Activated naive CD4-positive, alpha-beta T cell treated with anti-CD3 and anti-CD28 coated beads for 36 hours (primary cell): Measurements from ENCODE around the gene MAP1LC3B. TPM values are rescaled to one million over a fixed set of nuclear protein-coding genes. Genes with fewer than 3 reads are reported as not detected.
"Not testable (repeated sequence)": the region's sequence is repeated elsewhere in the genome, so short reads cannot be mapped to it uniquely, and the experiment has no call there.

Source experiments
- CTCF ChIA-PET: fragments of 350-600 bp; sonication (Branson Sonifier 250); formaldehyde crosslinking; loops from one replicate; lab custom pipeline; 2021; ENCODE audit warnings: antibody characterized with exemption; lab: Charles Lee
- DNase-seq: peaks from one replicate; pipeline ENCODE4 v3.0.0-alpha.2; 2020
- H3K27ac Mint-ChIP-seq: one replicate; pipeline ENCODE4 v1.8.0; 2021; ENCODE audit warnings: mild to moderate bottlenecking, mixed read lengths
- H3K27me3 Mint-ChIP-seq: one replicate; pipeline ENCODE4 v1.8.0; 2021; ENCODE audit warnings: low read depth, mixed read lengths
- H3K36me3 Mint-ChIP-seq: one replicate; pipeline ENCODE4 v1.8.0; 2021; ENCODE audit warnings: low read depth, mixed read lengths
- H3K4me1 Mint-ChIP-seq: one replicate; pipeline ENCODE4 v1.8.0; 2021; ENCODE audit warnings: low read depth, mixed read lengths
- H3K4me3 Mint-ChIP-seq: one replicate; pipeline ENCODE4 v1.8.0; 2021; ENCODE audit warnings: mild to moderate bottlenecking, moderate library complexity, mixed read lengths
- H3K9me3 Mint-ChIP-seq: one replicate; pipeline ENCODE4 v1.8.0; 2021; ENCODE audit warnings: mixed read lengths
- intact Hi-C: fragments of 100-400 bp; cut with micrococcal nuclease; formaldehyde crosslinking; loops from one replicate; pipeline ENCODE4 v1.15.1; 2023
- total RNA-seq, 2 experiments: library from RNA; stranded (reverse); gene quantifications; one replicate each; pipeline ENCODE4 v1.2.3, GENCODE V29; 2021

Gene MAP1LC3B
- total RNA-seq, 2 experiments from 2014 or later = 61.8 to 62.5 TPM

GRCh38 chr16:87375426-87376135 lies 16.6 kb upstream of the MAP1LC3B start:
- Mint-ChIP-seq H3K36me3 (peaks cover 9% of the 10 kb centered on the region), H3K27ac (no peak overlapping the region), H3K4me1 (peaks cover 52% of the 10 kb centered on the region), H3K27me3 (no peaks in the 10 kb centered on the region), H3K4me3 (no peak overlapping the region), H3K9me3 (no peaks in the 10 kb centered on the region)
- no peak for DNase-seq
- intact Hi-C loops = no loop called here
- CTCF ChIA-PET = no interaction called here

DNA sequence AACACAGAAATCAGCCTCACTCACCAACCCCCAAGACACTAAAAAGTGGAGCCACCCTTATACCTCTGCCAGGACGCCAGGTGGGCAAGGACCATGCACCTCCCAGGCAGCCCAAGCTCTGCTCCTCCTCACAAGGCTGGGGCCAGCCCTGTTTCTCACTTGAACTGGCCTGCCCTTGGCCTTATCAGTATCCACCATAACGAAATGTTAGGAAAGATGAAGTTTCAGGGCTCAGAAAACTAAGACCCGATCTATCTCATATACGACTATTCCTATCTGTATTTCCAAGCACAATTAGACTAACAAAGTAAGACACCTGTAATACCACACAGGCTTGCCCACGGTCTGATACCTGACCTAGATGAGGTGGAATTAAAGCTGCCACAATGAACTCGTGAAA lies 15.5 kb upstream of the MAP1LC3B start:
- CTCF ChIA-PET = no interaction called here
- Mint-ChIP-seq H3K36me3 (peaks cover 14% of the 10 kb centered on the region), H3K9me3 (no peaks in the 10 kb centered on the region), H3K4me3 (no peak overlapping the region), H3K4me1 (peaks cover 56% of the 10 kb centered on the region), H3K27ac (no peak overlapping the region), H3K27me3 (no peaks in the 10 kb centered on the region)
- intact Hi-C loops = no loop called here
- no peak for DNase-seq

- Mint-ChIP-seq H3K4me1 (peaks cover 58% of the 10 kb centered on the region), H3K36me3 (peaks cover 16% of the 10 kb centered on the region)
- CTCF ChIA-PET = interaction anchor here (1.0 kb wide), 1 partner anchor 257 kb away, joined by 3 read pairs; no protein-coding TSS in a partner anchor
- H3K27me3 Mint-ChIP-seq, DNase-seq, H3K9me3 Mint-ChIP-seq, H3K4me3 Mint-ChIP-seq, intact Hi-C loops, H3K27ac Mint-ChIP-seq: not testable (repeated sequence)
Measured at GRCh38 chr16:87379312-87379752, 12.8 kb upstream of the MAP1LC3B start.

DNA sequence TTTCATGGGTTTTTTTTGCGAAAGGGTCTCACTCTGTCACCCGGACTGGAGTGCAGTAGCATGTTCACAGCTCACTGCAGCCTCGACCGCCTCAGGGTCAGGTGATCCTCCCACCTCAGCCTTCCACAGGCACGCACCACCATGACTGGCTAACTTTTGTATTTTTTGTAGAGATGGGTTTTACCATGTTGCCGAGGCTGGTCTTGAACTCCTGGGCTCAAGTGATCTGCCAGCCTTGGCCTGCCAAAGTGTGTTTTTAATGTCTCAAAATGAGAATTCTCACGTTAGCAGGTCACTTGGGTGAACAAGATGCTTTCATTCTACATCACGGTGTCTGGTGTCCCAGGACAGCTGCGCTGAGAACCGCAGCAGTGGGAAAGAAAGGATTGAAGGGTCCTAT lies 11.7 kb upstream of the MAP1LC3B start:
- Mint-ChIP-seq H3K4me1 (peaks cover 62% of the 10 kb centered on the region), H3K4me3 (peak overlapping the region; percentile 90), H3K9me3 (no peaks in the 10 kb centered on the region), H3K27ac (peak overlapping the region; percentile 90), H3K36me3 (peaks cover 16% of the 10 kb centered on the region), H3K27me3 (peaks cover 2% of the 10 kb centered on the region)
- no peak for DNase-seq
- CTCF ChIA-PET = no interaction called here
- intact Hi-C loops = no loop called here

DNA sequence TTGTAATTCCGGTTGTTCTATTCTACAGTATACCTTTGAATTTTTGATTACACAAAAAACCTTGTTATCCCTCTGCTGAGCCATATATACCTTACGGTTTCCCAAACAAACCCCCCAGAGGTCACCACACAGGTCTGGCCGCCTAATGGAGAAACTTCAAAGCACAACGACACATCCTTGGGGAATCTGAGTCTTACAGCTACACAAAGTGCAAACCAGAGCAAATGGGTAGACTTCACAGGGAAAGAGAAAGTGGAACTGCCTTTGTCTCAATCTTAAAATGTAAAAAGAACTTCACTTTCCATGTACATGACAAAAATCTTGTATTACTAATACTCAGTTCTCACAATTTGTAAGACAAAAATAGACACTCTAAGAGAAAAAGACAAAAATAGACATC lies 11.3 kb upstream of the MAP1LC3B start:
- Mint-ChIP-seq H3K4me3 (peak overlapping the region; percentile 90), H3K36me3 (peaks cover 16% of the 10 kb centered on the region), H3K27ac (peak overlapping the region; percentile 90), H3K4me1 (peaks cover 60% of the 10 kb centered on the region), H3K27me3 (peaks cover 2% of the 10 kb centered on the region), H3K9me3 (no peaks in the 10 kb centered on the region)
- intact Hi-C loops = no loop called here
- CTCF ChIA-PET = interaction anchor here (0.6 to 1.0 kb wide), 3 partner anchors 14 to 920 kb away, joined by 3 to 8 read pairs (median 3); no protein-coding TSS in a partner anchor
- DNase-seq = no peak

DNA sequence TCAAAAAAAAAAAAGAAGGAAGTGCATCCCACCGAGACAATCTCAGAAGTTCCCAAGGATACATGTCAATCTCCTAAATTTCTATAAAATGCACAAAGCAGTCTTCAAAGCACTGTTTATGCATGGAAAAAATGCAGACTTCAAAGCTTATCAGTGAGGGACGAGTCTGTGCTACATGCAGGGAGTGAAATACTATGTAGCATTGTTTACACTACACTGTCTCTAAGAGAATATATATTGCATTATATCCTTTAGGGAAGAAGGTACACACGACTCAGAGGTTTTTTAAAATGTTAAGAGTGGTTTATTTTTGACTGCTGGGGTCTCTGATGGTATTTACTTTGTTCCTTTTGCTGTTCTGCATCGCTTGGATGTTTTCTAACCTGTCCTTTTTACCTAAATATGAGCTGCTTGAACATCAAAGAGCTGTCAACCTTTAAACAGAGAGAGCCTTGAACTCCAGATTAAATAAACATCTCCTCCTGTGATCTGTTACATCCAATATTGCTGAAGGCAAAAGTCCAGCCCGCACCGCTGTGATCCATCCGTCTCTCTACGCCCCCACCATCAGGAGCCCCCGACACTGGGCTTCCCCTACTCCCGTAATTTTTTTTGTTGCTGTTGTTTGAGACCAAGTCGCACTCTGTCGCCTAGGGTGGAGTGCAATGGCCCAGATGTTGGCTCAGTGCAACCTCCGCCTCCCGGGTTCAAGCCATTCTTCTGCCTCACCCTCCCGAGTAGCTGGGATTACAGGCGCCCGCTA lies 9.9 kb upstream of the MAP1LC3B start:
- intact Hi-C loops = no loop called here

GRCh38 chr16:87383505-87384161 lies 8.5 kb upstream of the MAP1LC3B start, which contains the start of gene FBXO31:
TSS of gene FBXO31 (minus strand) at chr16:87383776. CDS start at chr16:87383744, 32 bp downstream.
- intact Hi-C loops = loop anchor here (1.0 kb wide), 2 partner anchors 9 to 66 kb away; partner anchors contain the start of genes C16orf95 and MAP1LC3B
- CTCF ChIA-PET = interaction anchor here (0.7 to 1.7 kb wide), 4 partner anchors 9 to 253 kb away, joined by 3 to 7 read pairs (median 4); no protein-coding TSS in a partner anchor

More for the DNA sequence above, 9.9 kb upstream of the MAP1LC3B start:
- no peaks in the 10 kb centered on the region for H3K9me3 Mint-ChIP-seq
- peak overlapping the region; percentile 81 for H3K27ac Mint-ChIP-seq
- peaks cover 2% of the 10 kb centered on the region for H3K27me3 Mint-ChIP-seq
- peaks cover 16% of the 10 kb centered on the region for H3K36me3 Mint-ChIP-seq
- CTCF ChIA-PET = interaction anchor here (0.6 to 0.7 kb wide), 2 partner anchors 11 to 22 kb away, joined by 3 read pairs; no protein-coding TSS in a partner anchor
- H3K4me1 Mint-ChIP-seq = peaks cover 56% of the 10 kb centered on the region
- H3K4me3 Mint-ChIP-seq = peak overlapping the region; percentile 90
- no peak for DNase-seq

GRCh38 chr16:87384162-87384874 lies 7.8 kb upstream of the MAP1LC3B start:
- DNase-seq = no peak
- Mint-ChIP-seq H3K4me3 (peak overlapping the region; percentile 87), H3K27ac (peak overlapping the region; percentile 93), H3K9me3 (no peaks in the 10 kb centered on the region), H3K27me3 (peaks cover 2% of the 10 kb centered on the region), H3K4me1 (peaks cover 61% of the 10 kb centered on the region), H3K36me3 (peaks cover 10% of the 10 kb centered on the region)
- intact Hi-C loops = no loop called here
- CTCF ChIA-PET = interaction anchor here (0.8 to 1.7 kb wide), 3 partner anchors 9 to 252 kb away, joined by 3 to 7 read pairs (median 4); no protein-coding TSS in a partner anchor

More at GRCh38 chr16:87383505-87384161, 8.5 kb upstream of the MAP1LC3B start, which contains the start of gene FBXO31:
- Mint-ChIP-seq H3K4me1 (peaks cover 62% of the 10 kb centered on the region), H3K27ac (peak within 1 kb of the TSS; percentile 93), H3K9me3 (no peaks in the 10 kb centered on the region), H3K36me3 (peaks cover 13% of the 10 kb centered on the region), H3K4me3 (peak within 1 kb of the TSS; percentile 90), H3K27me3 (peaks cover 2% of the 10 kb centered on the region)
- DNase-seq = peak; percentile 89

- H3K4me3 Mint-ChIP-seq = peak overlapping the region; percentile 87
- H3K27me3 Mint-ChIP-seq, H3K9me3 Mint-ChIP-seq, DNase-seq: not testable (repeated sequence)
- H3K27ac Mint-ChIP-seq = peak overlapping the region; percentile 30
- peaks cover 64% of the 10 kb centered on the region for H3K4me1 Mint-ChIP-seq
- peaks cover 10% of the 10 kb centered on the region for H3K36me3 Mint-ChIP-seq
- intact Hi-C loops = loop anchor here (5.0 kb wide), 1 partner anchor 1072 kb away; no protein-coding TSS in a partner anchor
- CTCF ChIA-PET = interaction anchor here (1.7 kb wide), 1 partner anchor 10 kb away, joined by 7 read pairs; no protein-coding TSS in a partner anchor
Measured at GRCh38 chr16:87384875-87385167, 7.3 kb upstream of the MAP1LC3B start.

DNA sequence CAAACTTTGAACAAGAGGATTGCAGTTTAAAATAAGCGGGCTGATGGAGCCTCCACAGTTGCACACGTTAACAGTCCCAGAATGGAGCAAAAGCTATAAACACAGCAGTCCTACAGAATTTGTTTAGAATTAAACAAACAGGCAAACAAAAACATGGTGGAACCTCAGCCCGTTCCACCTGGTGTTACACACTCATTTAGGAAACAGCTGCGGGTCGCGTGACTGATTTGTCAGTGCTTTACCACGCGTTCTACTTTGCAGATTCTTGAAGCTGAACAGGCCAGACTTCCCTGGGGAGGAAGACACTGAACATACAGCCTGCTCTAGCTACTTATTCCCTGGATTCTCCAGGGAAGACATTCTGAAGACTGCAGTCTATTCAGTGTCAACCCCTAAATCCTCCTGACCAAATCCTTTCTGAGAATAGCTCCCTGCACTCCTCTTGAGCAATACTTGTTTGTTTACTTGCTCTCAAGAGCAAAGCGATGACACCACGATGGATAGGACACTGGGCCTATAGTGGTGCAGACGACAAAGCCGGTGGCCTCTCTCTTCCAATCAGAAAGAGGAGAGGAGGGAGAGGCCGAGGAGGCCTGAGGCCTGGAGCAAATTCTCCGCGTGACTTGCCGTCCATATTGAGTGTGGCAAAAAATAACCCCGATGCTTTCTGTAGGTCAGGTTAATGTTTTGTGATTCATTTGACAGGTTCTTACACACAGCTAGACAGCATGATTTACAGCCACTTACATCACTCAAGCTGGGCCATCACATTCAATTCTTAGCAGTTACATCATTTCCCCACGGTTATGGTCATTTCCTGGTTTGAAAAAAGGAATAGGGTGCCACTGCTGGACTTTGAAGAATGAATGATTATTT lies 4.0 kb upstream of the MAP1LC3B start:
- Mint-ChIP-seq H3K4me1 (peaks cover 39% of the 10 kb centered on the region), H3K9me3 (no peaks in the 10 kb centered on the region), H3K27ac (peak overlapping the region; percentile 93), H3K4me3 (peak overlapping the region; percentile 49), H3K27me3 (peaks cover 2% of the 10 kb centered on the region), H3K36me3 (peaks cover 2% of the 10 kb centered on the region)
- peak; percentile 94 for DNase-seq
- intact Hi-C loops = loop anchor here (1.0 to 5.0 kb wide), 5 partner anchors 49 to 1069 kb away; partner anchors contain the start of genes BANP, C16orf95 and ZCCHC14
- CTCF ChIA-PET = interaction anchor here (1.3 kb wide), 1 partner anchor 248 kb away, joined by 5 read pairs; no protein-coding TSS in a partner anchor
